HG02623 (cell line): ENCODE measurements around the gene FTSJ1.
"Not testable (repeated sequence)": the region's sequence is repeated elsewhere in the genome, so short reads cannot be mapped to it uniquely, and the experiment has no call there.

Experiments used
- ATAC-seq: cut with Tn5 transposase; IDR thresholded peaks from one replicate; pipeline ENCODE4 v1.9.1; 2021; ENCODE audit warnings: moderate library complexity; ENCODE audit not compliant: unreplicated experiment

The FTSJ1 gene

DNA sequence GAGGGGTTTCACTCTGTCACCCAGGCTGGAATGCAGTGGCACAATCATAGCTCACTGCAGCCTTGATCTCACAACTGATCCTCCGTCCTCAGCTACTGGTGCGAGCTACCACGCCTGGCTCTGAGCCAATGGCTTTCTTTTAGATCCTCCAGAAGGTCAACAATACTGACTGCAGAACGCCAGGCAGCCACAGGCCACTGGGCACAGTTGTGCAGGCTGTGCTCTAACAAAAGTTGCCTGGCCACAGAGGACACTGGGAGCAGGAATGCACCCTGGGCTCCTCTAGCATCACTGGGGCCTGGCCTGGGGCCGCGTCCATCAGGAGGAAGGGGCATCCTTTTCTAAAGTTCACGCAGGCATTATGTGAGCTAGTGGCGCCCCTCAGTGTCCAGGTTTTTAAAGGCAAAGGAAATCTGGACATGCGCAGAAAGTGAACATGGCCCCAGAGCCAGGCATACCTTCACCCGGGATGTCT lies 17.9 kb downstream of the FTSJ1 start:
- no peak for ATAC-seq

DNA sequence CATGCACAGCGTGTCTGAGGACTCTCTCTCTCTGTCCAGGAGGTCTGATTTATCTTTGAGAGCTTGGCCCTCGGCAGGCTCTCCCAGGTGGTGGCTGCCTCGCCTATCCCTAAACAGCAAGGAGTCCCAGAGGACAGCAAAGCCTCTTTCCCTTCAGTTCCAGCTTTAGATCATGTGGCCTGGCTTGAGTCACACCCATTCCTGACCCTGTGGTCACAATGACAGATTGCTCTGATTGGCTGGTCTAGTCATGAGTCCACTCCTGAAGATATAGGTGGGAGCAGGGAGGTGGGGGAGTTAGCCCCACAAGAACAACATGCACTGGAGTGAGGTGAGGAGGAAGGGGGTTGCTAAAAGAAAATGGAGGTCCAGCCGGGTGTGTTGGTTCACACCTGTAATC lies 20.7 kb downstream of the FTSJ1 start:
- no peak for ATAC-seq

DNA sequence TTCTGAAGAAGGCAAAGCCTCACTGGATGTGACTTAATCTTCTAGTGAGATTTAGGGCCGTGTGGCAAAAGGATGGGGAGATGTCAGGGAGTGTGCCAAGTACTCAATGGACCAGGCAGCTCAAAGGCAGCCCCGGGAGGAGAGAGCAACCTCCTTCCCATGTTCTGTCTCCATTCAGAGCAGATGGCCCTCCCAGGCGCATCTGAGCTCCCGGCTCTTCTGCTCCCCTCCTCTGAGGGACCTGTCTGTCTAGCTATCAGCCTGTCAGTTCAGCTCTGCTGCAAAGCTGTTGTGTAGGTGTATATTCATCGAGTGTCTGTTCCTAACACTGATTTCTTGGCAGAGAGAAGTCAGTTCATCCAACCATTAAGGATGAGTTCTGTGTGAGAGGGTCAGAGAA lies 21.9 kb downstream of the FTSJ1 start:
- ATAC-seq, result no peak

- no peak for ATAC-seq
Observed at GRCh38 chrX:48498374-48498809, 22.4 kb downstream of the FTSJ1 start.

DNA sequence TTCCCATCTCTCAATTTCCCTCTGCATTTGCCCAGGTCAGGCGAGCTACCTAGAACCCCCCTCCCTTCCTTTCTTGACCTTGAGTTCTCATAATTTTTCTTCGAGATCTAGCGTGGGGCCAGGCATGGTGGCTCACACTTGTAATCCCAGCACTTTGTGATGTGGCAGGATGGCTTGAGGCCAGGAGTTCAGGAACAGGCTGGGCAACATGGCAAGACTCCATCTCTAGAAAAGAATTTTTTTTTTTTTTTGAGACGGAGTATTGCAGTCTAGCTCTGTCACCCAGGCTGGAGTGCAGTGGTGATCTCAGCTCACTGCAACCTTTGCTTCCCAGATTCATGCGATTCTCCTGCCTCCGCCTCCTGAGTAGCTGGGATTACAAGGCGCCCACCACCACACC lies 28.3 kb downstream of the FTSJ1 start:
- ATAC-seq, result no peak

GRCh38 chrX:48505481-48505880 lies 29.5 kb downstream of the FTSJ1 start:
- no peak for ATAC-seq

DNA sequence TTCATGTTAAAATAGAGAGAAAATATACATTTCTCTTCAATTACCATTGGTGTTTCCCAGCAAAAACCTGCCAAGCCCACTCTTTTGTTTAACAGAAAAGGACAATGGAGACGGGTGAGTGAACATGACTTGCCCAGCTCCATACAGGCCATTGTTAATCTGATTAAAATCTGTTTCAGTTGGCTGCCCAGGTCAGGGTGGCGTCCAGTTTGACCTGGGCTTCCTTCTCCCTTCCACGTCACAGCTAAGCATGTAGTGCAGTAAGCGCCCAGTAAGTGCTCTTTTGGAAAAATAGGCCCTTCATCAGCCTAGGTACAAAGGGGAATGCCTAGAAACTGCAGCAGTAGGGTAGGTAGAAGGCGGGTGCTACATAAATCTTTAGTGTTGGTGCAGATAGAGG lies 31.2 kb downstream of the FTSJ1 start:
- no peak for ATAC-seq

DNA sequence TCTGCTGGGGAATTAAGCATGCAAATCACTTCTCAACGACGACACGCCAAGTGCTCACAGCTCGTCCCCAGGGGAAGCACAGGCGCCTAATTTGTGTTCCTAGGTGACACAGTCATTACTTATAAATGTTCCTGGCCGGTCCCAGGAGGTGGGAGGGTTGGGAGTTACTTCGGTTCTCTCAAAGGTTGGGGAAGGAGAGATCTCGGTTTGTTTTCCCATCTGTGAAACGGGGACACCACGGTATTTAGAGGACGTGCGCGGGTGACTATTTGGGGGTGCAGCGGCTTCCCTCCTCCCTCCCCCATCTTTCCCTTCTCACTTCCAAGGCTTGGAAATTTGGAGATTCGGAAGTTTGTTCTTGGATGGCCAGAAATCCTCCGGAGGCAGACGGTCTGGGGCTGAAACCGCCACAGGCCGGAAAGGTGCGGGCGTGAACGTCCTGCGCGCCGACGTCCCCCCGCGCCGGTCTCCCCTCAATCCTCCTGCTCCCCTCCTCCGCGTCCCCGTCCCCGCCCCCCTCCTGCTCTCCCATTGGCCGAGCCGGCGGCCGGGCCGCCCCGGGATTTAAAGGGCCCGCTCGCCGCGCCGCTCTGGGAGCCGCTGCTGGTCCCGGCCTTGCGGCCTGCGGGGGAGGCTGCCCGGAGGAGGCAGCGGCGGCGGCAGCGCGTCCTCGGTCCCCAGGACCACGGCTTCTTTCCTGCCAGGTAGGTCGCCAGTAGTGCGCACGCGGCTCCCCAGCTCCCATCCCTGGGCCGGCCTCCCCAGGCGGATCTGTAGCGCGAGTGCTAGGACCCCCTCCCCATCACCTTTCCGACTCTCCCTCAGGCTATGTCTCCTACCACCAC lies 32.6 kb downstream of the FTSJ1 start, which contains the start of gene PORCN:
TSS of gene PORCN (plus strand) at position 593 of the 845 bp plus-strand sequence. CDS start 829 bp downstream, outside the sequence.
- ATAC-seq, result peak; percentile 78

DNA sequence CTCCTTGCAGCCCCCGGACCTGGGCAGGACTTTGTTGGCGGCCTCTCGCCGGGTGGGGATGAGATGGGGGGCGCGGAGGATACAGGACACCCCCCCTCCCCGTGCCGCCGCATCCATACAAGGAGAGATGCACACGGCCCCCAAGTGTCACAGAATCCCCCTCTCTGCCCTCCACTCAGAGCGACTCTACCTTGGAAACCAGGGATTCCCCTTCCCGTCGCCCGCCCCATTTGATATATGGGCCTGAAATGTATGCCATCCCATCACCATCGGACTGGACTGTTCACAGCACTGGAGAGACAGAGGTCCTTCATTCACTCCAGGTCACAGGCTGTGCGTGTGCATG lies 33.2 kb downstream of the FTSJ1 start:
- no peak for ATAC-seq

GRCh38 chrX:48509619-48510018 lies 33.6 kb downstream of the FTSJ1 start:
- ATAC-seq, result no peak

DNA sequence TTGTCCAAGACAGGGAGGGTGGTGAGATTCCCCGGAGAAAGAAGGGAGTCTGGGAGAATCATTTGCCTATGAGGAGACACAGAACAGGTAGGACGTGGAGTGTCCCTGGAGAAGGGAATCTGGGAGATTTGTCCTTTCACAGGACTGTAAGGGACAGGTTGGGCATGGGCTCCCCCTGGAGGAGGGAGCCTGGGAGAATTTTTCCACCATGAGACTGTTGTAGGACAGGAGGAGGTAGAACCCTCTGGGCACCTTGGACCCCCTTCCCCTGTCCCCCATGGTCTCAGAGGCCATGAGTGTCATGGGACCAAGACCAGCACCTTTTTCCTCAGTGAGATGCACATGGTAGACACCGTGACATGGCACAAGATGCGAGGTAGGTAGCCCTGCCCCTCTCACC lies 35.6 kb downstream of the FTSJ1 start:
- ATAC-seq, result no peak

- ATAC-seq, result no peak
Observed at GRCh38 chrX:48512371-48512935, 36.5 kb downstream of the FTSJ1 start.

GRCh38 chrX:48513670-48514069 lies 37.7 kb downstream of the FTSJ1 start:
- no peak for ATAC-seq

- ATAC-seq, result no peak
Observed at GRCh38 chrX:48514126-48514806, 38.3 kb downstream of the FTSJ1 start.

GRCh38 chrX:48514868-48515460 lies 39.0 kb downstream of the FTSJ1 start:
- no peak for ATAC-seq

DNA sequence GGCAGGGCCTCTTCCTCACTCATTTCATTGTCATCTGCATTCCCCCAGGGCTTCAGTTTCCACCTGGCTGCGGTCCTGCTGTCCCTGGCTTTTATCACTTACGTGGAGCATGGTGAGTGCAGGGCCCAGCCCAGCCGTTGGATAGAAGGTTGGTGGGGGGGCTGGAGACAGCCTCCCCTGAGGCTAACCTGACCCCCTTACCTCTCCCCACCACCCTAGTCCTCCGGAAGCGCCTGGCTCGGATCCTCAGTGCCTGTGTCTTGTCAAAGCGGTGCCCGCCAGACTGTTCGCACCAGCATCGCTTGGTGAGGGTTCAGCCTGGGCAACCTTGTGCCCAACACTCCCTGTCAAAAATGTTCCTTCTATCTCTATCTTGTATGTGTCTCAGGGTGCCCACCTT lies 39.8 kb downstream of the FTSJ1 start:
- no peak for ATAC-seq

DNA sequence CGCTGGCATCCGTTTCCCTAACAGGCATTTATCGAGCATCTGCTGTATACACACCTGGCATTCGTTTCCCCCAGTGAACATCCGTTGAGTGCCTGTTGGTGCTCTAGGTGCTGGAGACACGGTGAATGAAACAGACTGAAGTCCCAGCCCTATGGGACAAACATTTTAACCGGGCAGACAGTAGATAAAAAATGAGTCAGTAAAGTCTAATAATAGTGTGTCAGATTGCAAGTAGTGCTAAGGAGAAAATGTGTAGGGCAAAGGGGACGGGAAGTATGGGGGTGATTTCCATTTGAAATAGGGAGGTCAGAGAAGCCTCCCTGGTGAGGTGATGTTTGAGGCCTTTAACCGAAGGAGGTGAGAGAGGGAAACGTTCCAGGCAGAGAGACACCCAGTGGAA lies 40.3 kb downstream of the FTSJ1 start:
- no peak for ATAC-seq

GRCh38 chrX:48516987-48517386 lies 41.0 kb downstream of the FTSJ1 start:
- no peak for ATAC-seq

DNA sequence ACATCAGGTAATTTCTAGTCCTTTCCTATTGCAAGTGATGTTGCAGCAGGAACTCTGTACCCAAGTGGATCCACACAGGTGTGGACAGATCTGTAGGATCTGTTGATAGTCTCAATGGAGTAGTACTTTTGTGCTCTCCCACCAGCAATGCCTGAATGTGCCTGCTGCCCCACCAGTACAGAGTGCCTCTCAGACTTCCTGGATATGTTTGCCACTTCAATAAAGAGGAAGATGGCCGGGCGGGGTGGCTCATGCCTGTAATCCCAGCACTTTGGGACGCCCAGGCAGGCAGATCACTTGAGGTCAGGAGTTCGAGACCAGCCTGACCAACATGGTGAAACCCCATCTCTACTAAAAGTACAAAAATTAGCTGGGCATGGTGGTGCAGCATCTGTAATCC lies 43.5 kb downstream of the FTSJ1 start:
- not testable (repeated sequence) for ATAC-seq

DNA sequence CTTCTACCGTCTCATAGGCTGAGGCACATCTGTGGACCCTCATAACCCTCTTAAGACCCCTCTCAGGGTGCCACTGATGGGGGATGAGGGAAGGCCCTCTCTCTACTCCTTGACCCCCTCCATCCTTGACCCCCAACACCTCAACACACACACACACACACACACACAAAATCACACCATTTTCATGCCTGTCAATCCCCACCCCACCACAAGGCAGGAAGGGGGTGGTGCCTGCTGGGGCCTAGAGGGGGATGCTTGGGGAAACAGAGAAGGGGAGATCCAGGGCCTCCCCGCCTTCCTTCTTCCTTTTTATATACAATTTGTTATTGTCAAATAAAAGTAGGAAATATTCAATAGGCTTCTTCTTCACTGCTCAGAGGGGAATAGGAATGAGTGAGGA lies 44.5 kb downstream of the FTSJ1 start:
- no peak for ATAC-seq

GRCh38 chrX:48520976-48521352 lies 45.0 kb downstream of the FTSJ1 start:
- ATAC-seq, result no peak
